ENCODE results near the gene VIPR2. TPM values are rescaled to one million over a fixed set of nuclear protein-coding genes. Genes with fewer than 3 reads are reported as not detected.

VIPR2 gene
- total RNA-seq, 1 experiment from 2014 or later = not detected

DNA sequence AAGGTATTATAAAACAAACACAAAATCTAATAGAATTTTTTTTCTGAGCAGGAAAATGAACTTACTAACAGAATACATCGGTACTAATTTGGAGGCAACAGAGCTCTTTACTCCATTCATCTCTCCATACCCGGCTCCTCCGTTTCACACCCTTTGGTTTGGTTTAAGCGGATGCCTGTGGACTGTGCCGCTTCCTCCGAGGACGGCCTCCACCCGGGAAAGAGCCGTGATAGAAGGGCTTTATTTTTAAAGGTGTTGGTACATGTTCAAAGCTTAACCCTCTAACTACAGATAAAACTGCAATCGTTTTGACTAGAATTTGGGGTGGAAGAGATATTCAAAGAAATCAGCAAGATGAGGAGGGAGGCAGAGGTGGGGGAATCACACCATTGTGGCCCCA, 1.9 kb downstream of the VIPR2 start:
- H3K36me3 ChIP-seq (ENCODE audit: insufficient read depth, low read length, poor library complexity, severe bottlenecking) = no peaks in the 10 kb centered on the region
- no peak overlapping the region for H3K4me3 ChIP-seq (ENCODE audit: low read depth, low read length, poor library complexity, severe bottlenecking)
- H3K4me1 ChIP-seq (ENCODE audit: insufficient read depth, low read length, poor library complexity, severe bottlenecking) = no peaks in the 10 kb centered on the region
- intact Hi-C loops (cut with micrococcal nuclease; ENCODE audit: unreplicated experiment) = no loop called here
- ChIA-PET POLR2A (ENCODE audit: low non-redundant PET) (no interaction called here), CTCF (interaction anchor here (0.6 kb wide), 1 partner anchor 93 kb away, joined by 5 read pairs; no protein-coding TSS in a partner anchor)
- no peak for TF ChIP-seq EZH2 (IDR thresholded peaks at IDR 0.05; ENCODE audit: borderline replicate concordance, low read depth, low read length, poor library complexity, severe bottlenecking)
- TF ChIP-seq, protein P1, sequence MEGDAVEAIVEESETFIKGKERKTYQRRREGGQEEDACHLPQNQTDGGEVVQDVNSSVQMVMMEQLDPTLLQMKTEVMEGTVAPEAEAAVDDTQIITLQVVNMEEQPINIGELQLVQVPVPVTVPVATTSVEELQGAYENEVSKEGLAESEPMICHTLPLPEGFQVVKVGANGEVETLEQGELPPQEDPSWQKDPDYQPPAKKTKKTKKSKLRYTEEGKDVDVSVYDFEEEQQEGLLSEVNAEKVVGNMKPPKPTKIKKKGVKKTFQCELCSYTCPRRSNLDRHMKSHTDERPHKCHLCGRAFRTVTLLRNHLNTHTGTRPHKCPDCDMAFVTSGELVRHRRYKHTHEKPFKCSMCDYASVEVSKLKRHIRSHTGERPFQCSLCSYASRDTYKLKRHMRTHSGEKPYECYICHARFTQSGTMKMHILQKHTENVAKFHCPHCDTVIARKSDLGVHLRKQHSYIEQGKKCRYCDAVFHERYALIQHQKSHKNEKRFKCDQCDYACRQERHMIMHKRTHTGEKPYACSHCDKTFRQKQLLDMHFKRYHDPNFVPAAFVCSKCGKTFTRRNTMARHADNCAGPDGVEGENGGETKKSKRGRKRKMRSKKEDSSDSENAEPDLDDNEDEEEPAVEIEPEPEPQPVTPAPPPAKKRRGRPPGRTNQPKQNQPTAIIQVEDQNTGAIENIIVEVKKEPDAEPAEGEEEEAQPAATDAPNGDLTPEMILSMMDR (conservative IDR thresholded peaks at IDR 0.05; ENCODE audit: low read depth, low read length) = no peak
- BruUV-seq (replicated peaks) = no TSS peak
- DNase-seq (ENCODE audit: low spot score) = no peak
- no peaks in the 10 kb centered on the region for H3K9me3 ChIP-seq (ENCODE audit: low read depth, low read length, poor library complexity, severe bottlenecking)
- H3K27ac ChIP-seq (ENCODE audit: low read depth, low read length, poor library complexity, severe bottlenecking) = no peak overlapping the region
- H3K27me3 ChIP-seq (replicated peaks; ENCODE audit: insufficient read depth, low read depth, low read length, poor library complexity) = peaks cover 80% of the 10 kb centered on the region

DNA sequence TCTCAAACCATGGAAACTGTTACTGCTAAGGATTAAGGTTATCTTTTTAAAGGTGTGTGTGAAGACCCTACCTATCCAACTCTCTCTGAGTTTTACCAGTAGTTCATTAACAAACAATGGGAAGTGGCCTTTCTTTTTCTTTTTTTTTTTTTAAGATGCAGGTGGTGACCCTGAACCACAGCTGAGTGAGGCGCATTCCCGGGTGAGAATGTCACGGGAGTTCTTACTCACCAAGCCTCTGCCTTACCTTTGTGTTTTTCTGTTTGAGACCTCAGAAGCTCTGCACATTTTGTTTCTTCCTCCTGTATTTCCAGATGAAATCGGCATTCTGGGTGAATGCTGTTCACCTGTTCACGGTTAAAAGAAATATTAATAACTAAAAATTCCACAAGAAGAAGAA, 2.5 kb downstream of the VIPR2 start:
- Histone ChIP-seq H3K9me3 (ENCODE audit: low read depth, low read length, poor library complexity, severe bottlenecking) (no peaks in the 10 kb centered on the region), H3K4me1 (ENCODE audit: insufficient read depth, low read length, poor library complexity, severe bottlenecking) (no peaks in the 10 kb centered on the region), H3K4me3 (ENCODE audit: low read depth, low read length, poor library complexity, severe bottlenecking) (no peak overlapping the region), H3K36me3 (ENCODE audit: insufficient read depth, low read length, poor library complexity, severe bottlenecking) (no peaks in the 10 kb centered on the region), H3K27me3 (replicated peaks; ENCODE audit: insufficient read depth, low read depth, low read length, poor library complexity) (peaks cover 79% of the 10 kb centered on the region), H3K27ac (ENCODE audit: low read depth, low read length, poor library complexity, severe bottlenecking) (no peak overlapping the region)
- no peak for TF ChIP-seq EZH2 (IDR thresholded peaks at IDR 0.05; ENCODE audit: borderline replicate concordance, low read depth, low read length, poor library complexity, severe bottlenecking)
- TF ChIP-seq, protein P1 (conservative IDR thresholded peaks at IDR 0.05; ENCODE audit: low read depth, low read length) = no peak
- no TSS peak for BruUV-seq (replicated peaks)
- intact Hi-C loops (cut with micrococcal nuclease; ENCODE audit: unreplicated experiment) = no loop called here
- POLR2A ChIA-PET (ENCODE audit: low non-redundant PET) = no interaction called here
- no peak for DNase-seq (ENCODE audit: low spot score)
- CTCF ChIA-PET = interaction anchor here (0.6 kb wide), 1 partner anchor 92 kb away, joined by 5 read pairs; no protein-coding TSS in a partner anchor

DNA sequence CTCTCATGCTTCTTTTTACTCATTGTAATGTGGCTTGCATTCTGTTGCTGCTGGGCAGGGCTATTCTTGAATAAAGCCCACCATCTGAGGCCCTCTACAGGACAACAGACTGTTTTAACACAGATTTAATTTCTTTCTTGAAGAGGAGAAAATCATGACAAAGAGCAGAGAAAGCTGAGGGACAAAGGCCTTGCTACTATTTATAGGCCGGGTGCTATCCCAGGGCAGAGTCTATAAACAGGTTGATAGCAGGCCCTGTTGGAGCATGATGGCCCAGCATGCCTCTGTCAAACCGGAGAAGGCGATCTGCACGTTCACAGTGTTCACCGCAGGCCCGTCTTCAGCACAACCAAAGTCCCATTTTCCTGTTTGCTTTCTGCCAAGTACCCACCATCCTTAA, 3.0 kb downstream of the VIPR2 start:
- POLR2A ChIA-PET (ENCODE audit: low non-redundant PET) = no interaction called here
- CTCF ChIA-PET = no interaction called here
- no peaks in the 10 kb centered on the region for H3K36me3 ChIP-seq (ENCODE audit: insufficient read depth, low read length, poor library complexity, severe bottlenecking)
- no peak overlapping the region for H3K4me3 ChIP-seq (ENCODE audit: low read depth, low read length, poor library complexity, severe bottlenecking)
- TF ChIP-seq, protein P1 (conservative IDR thresholded peaks at IDR 0.05; ENCODE audit: low read depth, low read length) = no peak; the same call in 1 of the 2 replicates
- no peak for TF ChIP-seq EZH2 (IDR thresholded peaks at IDR 0.05; ENCODE audit: borderline replicate concordance, low read depth, low read length, poor library complexity, severe bottlenecking)
- H3K27ac ChIP-seq (ENCODE audit: low read depth, low read length, poor library complexity, severe bottlenecking) = no peak overlapping the region
- H3K27me3 ChIP-seq (replicated peaks; ENCODE audit: insufficient read depth, low read depth, low read length, poor library complexity) = peaks cover 79% of the 10 kb centered on the region
- DNase-seq (ENCODE audit: low spot score) = no peak
- no peaks in the 10 kb centered on the region for H3K4me1 ChIP-seq (ENCODE audit: insufficient read depth, low read length, poor library complexity, severe bottlenecking)
- intact Hi-C loops (cut with micrococcal nuclease; ENCODE audit: unreplicated experiment) = no loop called here
- BruUV-seq (replicated peaks) = no TSS peak
- no peaks in the 10 kb centered on the region for H3K9me3 ChIP-seq (ENCODE audit: low read depth, low read length, poor library complexity, severe bottlenecking)
